Kidney epithelial cell (primary cell): ENCODE data around the gene TMED5. TPM values are rescaled to one million over a fixed set of nuclear protein-coding genes. Genes with fewer than 3 reads are reported as not detected.

Experiments used
- DNase-seq: peaks from one replicate; pipeline ENCODE4 v3.0.0-alpha.2; 2010; ENCODE audit warnings: low read depth
- H3K27me3 ChIP-seq: 2 replicates; pipeline ENCODE4 v1.6.0; 2011; ENCODE audit warnings: low read length; ENCODE audit not compliant: control insufficient read depth, insufficient read depth
- H3K36me3 ChIP-seq: 2 replicates; pipeline ENCODE4 v1.5.1; 2011; ENCODE audit warnings: low read length; ENCODE audit not compliant: control insufficient read depth, insufficient read depth
- H3K4me3 ChIP-seq: 2 replicates; pipeline ENCODE4 v1.5.1; 2011; ENCODE audit warnings: low read depth, mild to moderate bottlenecking, control low read depth, low read length
- CTCF ChIP-seq: IDR thresholded peaks from 2 replicates; pipeline ENCODE4 v1.5.1; 2011; ENCODE audit warnings: mild to moderate bottlenecking, moderate library complexity, low read length, control low read depth, inconsistent platforms; ENCODE audit not compliant: insufficient read depth, poor library complexity, severe bottlenecking
- total RNA-seq: library from RNA; depleted of rRNA; stranded (reverse); fragments of >200 nt; gene quantifications from 2 replicates; pipeline ENCODE4 v1.2.3, GENCODE V29; 2015

Gene TMED5
- total RNA-seq, 1 donor from 2014 or later = 58.5 TPM

- no peak for TF ChIP-seq CTCF
- Histone ChIP-seq H3K4me3 (no peak overlapping the region), H3K27me3 (no peaks in the 10 kb centered on the region), H3K36me3 (no peaks in the 10 kb centered on the region)
- DNase-seq = no peak
Measured at GRCh38 chr1:93140106-93140505, 40.1 kb downstream of the TMED5 start.

- DNase-seq = no peak
- Histone ChIP-seq H3K36me3 (no peaks in the 10 kb centered on the region), H3K4me3 (no peak overlapping the region), H3K27me3 (no peaks in the 10 kb centered on the region)
- TF ChIP-seq CTCF = no peak
Measured at GRCh38 chr1:93137604-93138292, 42.5 kb downstream of the TMED5 start.

GRCh38 chr1:93136445-93136844, 43.8 kb downstream of the TMED5 start:
- no peak for DNase-seq
- Histone ChIP-seq H3K4me3 (no peak overlapping the region), H3K27me3 (no peaks in the 10 kb centered on the region), H3K36me3 (no peaks in the 10 kb centered on the region)
- TF ChIP-seq CTCF = no peak

GRCh38 chr1:93132638-93133037, 47.6 kb downstream of the TMED5 start:
- no peak overlapping the region for H3K4me3 ChIP-seq
- no peak for TF ChIP-seq CTCF
- H3K36me3 ChIP-seq = no peaks in the 10 kb centered on the region
- H3K27me3 ChIP-seq = no peaks in the 10 kb centered on the region
- DNase-seq = no peak

GRCh38 chr1:93129507-93130099, 50.6 kb downstream of the TMED5 start:
- no peak for TF ChIP-seq CTCF
- Histone ChIP-seq H3K36me3 (no peaks in the 10 kb centered on the region), H3K27me3 (no peaks in the 10 kb centered on the region), H3K4me3 (no peak overlapping the region)
- no peak for DNase-seq
